Skin of body (tissue), 2 donors: ENCODE data around the gene OTOA. TPM values are rescaled to one million over a fixed set of nuclear protein-coding genes. Genes with fewer than 3 reads are reported as not detected.
"Not testable (repeated sequence)": the region's sequence is repeated elsewhere in the genome, so short reads cannot be mapped to it uniquely, and the experiment has no call there.

Experiments used
- DNase-seq: peaks from one replicate; lab custom pipeline; 2025; lab: John Stamatoyannopoulos, UW
- total RNA-seq: library from RNA; depleted of rRNA; stranded (reverse); fragments of >200 nt; gene quantifications from one replicate; pipeline ENCODE4 v1.2.3, GENCODE V29; 2014

OTOA gene
- 0.10 TPM for total RNA-seq

- DNase-seq = no peak
Measured at GRCh38 chr16:21663889-21664647, at the start of gene OTOA. OTOA (plus strand) TSS chr16:21663968; CDS start chr16:21678515, 14,547 bp downstream.

- DNase-seq = no peak
Measured at GRCh38 chr16:21614896-21615295, 48.9 kb upstream of the OTOA start.

- DNase-seq = no peak
Measured at GRCh38 chr16:21617607-21618006, 46.2 kb upstream of the OTOA start.

- DNase-seq = no peak
Measured at GRCh38 chr16:21618281-21618680, 45.5 kb upstream of the OTOA start.

- no peak for DNase-seq
Measured at GRCh38 chr16:21619765-21620425, 43.9 kb upstream of the OTOA start.

- DNase-seq = no peak
Measured at GRCh38 chr16:21620592-21620991, 43.2 kb upstream of the OTOA start.

GRCh38 chr16:21622545-21622944 is 41.2 kb upstream of the OTOA start:
- DNase-seq = no peak

GRCh38 chr16:21625026-21625425 is 38.7 kb upstream of the OTOA start:
- no peak for DNase-seq

GRCh38 chr16:21626659-21627277 is 37.0 kb upstream of the OTOA start:
- DNase-seq = peak; percentile 58

- no peak for DNase-seq
Measured at GRCh38 chr16:21628121-21628726, 35.5 kb upstream of the OTOA start.

GRCh38 chr16:21628772-21629171 is 35.0 kb upstream of the OTOA start:
- no peak for DNase-seq

GRCh38 chr16:21629616-21630539 is 33.9 kb upstream of the OTOA start:
- not testable (repeated sequence) for DNase-seq

GRCh38 chr16:21630866-21631265 is 32.9 kb upstream of the OTOA start:
- not testable (repeated sequence) for DNase-seq

GRCh38 chr16:21631376-21631775 is 32.4 kb upstream of the OTOA start:
- not testable (repeated sequence) for DNase-seq

- not testable (repeated sequence) for DNase-seq
Measured at GRCh38 chr16:21631951-21632575, 31.7 kb upstream of the OTOA start.

GRCh38 chr16:21634216-21634615 is 29.6 kb upstream of the OTOA start:
- DNase-seq = no peak

- not testable (repeated sequence) for DNase-seq
Measured at GRCh38 chr16:21635694-21636093, 28.1 kb upstream of the OTOA start.

- no peak for DNase-seq
Measured at GRCh38 chr16:21637032-21637968, 26.5 kb upstream of the OTOA start.

GRCh38 chr16:21638573-21638975 is 25.2 kb upstream of the OTOA start:
- DNase-seq = no peak
